Measurements from ENCODE around the gene KDM5C.
"Not testable (repeated sequence)": the region's sequence is repeated elsewhere in the genome, so short reads cannot be mapped to it uniquely, and the experiment has no call there.

The KDM5C gene

DNA sequence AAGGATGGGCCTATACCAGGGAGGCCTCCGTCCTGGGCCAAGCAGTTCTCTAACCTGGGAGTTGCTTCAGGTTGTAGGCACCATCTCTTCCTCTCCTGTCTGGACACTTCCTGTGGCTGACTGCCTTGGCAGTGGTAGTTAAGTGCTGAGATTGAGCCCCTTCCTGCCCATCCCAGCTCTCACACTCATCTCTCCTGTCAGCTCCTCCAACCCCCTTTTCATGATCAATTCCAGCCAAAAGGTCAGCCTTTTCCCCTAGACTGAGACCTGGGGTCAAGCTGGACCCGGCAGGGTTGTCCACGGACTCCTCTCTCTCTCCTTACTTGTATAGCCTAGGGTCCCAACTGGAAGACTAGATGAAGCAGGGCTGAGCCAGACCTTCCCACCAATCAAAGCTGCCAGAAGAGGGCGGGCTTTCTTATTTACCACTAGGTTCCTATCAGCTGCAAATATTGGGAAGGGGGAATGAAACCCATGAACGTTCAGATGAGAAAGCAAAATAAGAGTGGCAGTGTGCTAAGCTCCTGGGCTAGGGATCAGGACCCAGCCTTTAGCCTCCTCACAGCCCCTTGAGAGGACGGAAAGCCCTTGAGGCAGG is 34.5 kb downstream of the KDM5C start:
- no peak for DNase-seq (ENCODE audit: low spot score)

DNA sequence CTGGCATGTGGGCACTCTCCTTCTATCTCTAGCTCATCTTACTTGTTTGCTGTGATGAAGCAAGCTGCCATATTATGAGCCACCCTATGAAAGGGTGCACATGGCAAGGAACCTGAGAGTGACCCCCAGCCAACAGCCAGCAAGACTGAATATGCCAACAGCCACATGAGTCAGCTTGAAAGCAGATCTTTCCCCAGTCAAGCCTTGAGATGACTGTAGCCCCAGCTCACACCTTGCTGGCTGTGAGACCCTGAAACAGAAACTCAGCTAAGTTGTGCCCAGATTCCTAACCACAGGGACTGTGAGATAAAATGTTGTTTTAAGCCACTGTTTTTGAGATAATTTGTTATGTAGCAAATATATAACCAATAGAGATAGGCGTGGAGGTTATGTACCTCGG is 36.2 kb downstream of the KDM5C start:
- no peak for DNase-seq (ENCODE audit: low spot score)

DNA sequence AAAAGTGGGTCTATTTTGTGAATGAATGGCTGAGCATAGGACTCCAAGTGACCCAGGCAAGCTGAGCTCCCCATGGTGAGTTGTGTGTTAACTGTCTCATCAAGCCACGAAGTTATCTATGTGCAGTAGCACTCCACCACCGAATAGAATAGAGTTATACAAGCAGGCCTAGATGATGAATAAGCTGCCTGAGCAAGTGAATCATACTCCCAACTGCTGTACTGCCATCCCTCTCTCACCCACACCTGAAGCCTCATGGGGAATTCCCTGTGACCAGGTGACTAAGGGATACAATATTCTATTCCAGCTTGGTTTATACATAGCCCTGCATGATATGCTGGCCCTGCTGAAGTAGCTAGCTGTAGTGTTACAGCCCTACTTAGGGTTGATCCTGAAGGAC is 38.7 kb downstream of the KDM5C start:
- DNase-seq (ENCODE audit: low spot score) = no peak

DNA sequence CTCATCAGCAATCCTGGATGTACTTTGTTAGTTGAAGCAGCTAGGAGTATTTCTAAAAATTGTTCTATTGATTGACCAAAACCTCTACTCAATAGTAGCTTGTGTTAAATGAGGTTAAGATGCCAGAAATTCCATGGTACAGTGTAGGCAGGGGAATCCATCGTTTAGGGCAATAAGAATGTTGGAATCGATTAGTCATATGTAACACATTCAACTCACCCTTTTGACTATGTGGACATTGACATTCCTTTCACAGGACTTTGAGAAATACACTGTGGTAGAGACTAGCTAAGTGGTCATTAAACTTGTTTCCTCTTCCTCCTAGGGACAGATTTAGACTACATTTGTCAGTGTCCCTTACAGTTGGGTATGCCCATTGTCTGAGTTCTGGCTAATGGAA is 40.2 kb downstream of the KDM5C start:
- DNase-seq (ENCODE audit: low spot score) = no peak

DNA sequence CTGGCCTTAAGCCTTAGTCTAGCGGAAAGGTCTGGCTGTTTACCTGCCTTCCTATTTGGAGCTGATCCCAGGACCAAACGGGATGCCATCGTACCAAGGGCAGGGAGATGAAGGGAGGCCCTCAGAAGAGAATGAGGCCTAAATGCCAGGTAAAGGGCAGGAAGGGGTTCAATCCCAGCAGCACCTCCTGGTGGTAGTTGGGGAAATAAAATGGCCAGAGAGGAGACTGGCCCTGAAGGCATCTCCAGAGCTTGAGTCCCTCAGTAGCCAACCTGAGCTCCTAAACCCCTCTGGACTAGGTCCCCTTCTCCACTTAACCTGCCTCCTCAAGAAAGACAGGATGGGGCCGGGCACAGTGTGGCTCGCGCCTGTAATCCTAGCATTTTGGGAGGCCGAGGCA is 53.7 kb downstream of the KDM5C start:
- no peak for DNase-seq (ENCODE audit: low spot score)

DNA sequence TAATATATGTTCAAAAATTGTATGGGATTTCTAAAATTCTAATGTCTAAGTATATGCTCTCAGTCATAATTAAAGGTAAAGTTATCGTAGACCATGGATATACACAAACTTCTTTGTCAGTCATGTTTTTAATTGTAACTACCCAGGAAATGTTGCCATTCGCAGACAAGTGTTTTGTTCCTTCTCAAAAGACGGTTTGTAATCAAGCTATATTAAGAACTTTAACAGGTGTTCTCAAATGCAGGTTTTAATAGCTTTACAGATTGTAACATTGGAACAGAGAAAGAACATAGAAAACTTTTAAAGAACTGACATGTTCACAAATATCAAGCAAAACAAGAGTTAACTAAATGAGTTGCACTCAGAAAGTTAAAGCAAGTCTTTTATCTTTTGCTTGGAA is 58.9 kb downstream of the KDM5C start:
- DNase-seq (ENCODE audit: low spot score) = no peak

DNA sequence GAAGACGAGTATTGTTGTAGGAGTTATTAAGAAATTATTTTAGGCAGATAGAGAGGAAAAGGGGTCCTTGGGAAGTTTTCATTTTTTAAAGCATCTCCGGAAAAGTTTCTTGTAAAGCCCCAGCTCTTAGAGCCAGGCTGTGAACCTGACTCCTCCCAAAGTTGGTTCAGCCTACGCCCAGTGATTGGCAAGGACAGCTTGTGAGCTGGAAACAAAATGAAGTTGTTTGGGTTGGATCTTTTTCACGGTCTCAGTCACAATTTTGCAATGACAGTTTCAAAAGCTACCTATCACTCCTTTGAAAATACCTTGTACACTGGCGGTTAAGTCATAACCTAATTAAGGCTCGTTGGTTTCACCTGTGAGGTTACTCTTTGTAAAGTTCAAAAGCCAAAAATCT is 60.4 kb downstream of the KDM5C start:
- DNase-seq (ENCODE audit: low spot score) = not testable (repeated sequence)

DNA sequence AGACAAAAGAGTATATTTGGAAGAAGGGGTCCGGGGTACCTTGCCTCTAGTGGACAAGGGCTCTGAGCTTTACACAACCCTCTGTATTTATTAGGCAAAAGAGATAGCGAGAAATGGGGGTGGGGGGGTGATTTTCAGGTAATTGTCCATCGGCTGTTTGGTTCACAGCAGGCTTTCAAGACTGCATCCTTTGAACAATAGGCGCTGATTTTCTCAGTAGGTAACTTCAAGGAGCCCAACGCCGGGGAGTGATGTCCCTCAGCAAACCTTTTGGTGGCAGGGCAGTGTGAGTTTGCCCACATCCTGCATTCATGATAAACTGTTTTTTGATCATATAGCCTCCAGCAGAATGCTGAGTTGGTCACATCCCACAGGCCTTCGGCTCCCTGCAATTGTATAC is 61.6 kb downstream of the KDM5C start:
- no peak for DNase-seq (ENCODE audit: low spot score)

DNA sequence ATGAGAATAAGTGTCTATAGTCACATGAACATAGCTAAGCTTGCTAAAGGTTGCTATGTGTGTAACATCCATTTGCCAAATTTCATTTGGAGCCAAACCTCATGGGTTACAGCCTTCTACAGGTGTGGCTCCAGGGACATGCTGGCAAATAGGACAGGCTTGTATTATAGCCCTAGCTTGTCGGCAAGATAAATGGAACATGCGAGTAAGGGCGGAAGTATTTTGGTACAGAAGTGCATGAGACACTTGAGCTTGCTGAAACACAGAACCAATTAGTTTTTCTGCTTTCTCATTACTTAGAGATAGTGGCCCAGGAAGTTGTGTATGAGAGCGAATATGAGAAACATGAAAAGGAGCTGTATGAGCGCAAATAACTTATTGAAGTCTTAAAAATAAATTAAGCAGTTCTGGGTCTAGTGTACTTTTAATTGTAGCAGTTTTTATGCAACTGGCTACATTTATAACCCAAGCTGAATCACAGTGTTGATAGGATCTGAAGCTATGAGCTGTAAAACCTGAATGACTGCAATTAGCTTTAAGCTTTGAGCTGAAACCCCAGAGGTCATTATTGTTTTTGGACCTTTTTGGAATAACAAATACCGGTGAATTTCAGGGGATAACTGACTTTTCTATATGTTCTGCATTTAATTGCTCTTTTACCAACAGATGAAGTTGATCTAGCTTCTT is 64.6 kb downstream of the KDM5C start:
- no peak for DNase-seq (ENCODE audit: low spot score)

DNA sequence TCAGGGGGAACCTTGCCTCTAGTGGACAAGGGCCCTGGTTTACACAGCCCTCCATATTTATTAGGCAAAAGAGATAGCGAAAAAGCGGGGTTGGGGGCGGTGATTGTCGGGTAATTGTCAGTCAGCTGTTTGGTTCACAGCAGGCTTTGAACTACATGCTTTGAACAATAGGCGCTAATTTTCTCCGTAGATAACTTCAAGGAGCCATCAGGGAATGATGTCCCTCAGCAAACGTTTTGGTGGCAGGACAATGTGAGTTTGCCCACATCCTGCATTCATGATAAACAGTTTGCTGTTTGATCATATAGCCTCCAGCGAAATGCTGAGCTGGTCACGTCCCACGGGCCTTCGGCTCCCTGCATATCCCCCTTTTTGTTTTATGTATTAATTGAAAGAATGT is 65.8 kb downstream of the KDM5C start:
- DNase-seq (ENCODE audit: low spot score) = no peak

DNA sequence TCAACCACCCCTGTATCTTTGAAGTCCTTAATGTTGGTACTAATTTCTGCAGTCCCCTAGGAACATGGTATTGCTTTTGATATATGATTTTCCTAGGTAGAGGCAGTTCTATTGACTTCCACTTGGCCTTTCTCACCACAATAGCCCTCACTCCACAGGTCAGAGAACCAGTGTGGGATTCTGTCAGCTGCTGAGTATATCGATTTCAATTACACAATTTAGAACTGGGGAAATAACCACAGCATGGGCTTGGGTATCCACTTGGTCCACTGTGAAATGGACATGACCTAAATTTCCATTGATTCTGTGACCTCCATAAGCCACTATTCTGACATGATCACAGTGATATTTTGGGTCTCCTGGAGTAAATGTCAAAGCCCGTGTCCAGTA is 68.8 kb downstream of the KDM5C start:
- no peak for DNase-seq (ENCODE audit: low spot score)

DNA sequence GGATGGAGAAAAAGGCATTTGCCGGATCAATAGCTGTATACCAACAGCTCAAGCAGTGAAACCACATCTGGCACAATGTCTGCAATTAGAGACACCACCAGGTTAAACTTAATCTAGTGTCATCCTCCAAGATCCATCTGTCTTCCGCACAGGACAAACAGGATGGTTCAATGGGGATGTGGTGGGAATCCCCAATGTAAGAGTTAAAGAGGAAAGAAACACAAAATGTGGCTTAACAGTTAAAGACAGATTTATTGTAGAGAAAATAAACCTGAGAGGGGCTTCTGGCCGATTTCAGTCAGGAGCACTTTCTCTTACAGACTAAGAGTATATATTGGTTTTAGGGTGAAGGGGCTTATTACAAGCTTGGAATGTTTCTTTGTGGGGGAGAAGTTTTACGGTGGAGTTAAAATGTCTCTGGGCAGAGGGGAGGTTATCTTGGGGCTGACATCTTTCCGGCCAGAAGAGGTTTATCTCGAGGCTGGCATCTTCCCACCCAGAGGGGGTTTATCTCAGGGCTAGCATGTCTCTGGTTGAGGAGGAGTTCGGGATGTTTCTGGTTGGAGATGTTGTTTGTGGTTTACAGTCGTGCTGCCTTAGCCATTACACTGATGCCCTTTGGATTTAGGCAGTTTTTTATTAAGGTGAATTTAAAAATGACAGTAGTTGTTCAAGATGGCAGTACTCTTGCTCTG is 69.3 kb downstream of the KDM5C start:
- DNase-seq (ENCODE audit: low spot score) = no peak

DNA sequence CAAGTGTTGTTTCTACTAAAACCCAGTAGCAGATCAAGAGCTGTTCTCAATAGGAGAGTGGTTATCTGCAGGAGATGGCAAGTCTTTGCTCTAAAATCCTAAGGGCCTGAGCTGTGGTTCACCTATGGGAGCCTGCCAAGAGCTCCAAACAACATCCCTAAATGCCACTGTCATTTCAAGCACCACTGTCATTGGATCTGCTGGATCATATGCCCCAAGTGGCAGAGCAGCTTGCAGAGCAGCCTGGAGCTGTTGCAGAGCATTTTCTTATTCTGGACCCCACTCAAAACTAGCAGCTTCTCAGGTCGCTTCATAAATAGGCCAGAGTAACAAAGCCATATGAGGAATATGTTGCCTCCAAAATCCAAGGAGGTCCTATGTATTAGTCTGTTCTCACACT is 71.4 kb downstream of the KDM5C start:
- DNase-seq (ENCODE audit: low spot score) = no peak
